ENCODE results near the gene NOTO. TPM values are rescaled to one million over a fixed set of nuclear protein-coding genes. Genes with fewer than 3 reads are reported as not detected.

NOTO gene
- polyA plus RNA-seq, 4 donors: not detected

- Histone ChIP-seq H3K27ac (ENCODE audit: low read depth in 1 of 3, low read length in 2 of 3) (no peak overlapping the region), H3K27me3 (ENCODE audit: control insufficient read depth in 3 of 3, insufficient read depth in 3 of 3, low read length in 3 of 3) (peaks cover 0 to 7% (median 4%) of the 10 kb centered on the region in 3 donors), H3K36me3 (ENCODE audit: control insufficient read depth in 3 of 3, insufficient read depth in 2 of 3, low read depth in 1 of 3, low read length in 3 of 3) (no peaks in the 10 kb centered on the region), H3K4me3 (ENCODE audit: low read depth in 1 of 3, low read length in 3 of 3) (no peak overlapping the region), H3K9me3 (ENCODE audit: control insufficient read depth in 2 of 2, insufficient read depth in 1 of 2, low read depth in 1 of 2, low read length in 1 of 2) (no peaks in the 10 kb centered on the region), H3K4me1 (ENCODE audit: control insufficient read depth in 3 of 3, insufficient read depth in 2 of 3, low read depth in 1 of 3, low read length in 2 of 3) (peaks cover 0 to 5% (median 0%) of the 10 kb centered on the region in 3 donors)
- no peak for DNase-seq
- FAIRE-seq: no peak
- WGBS, 3 donors: 75 to 78% (median 78%) methylated on average over 4 of the region's 4 CpGs
Measured at GRCh38 chr2:73210019-73210418, 7.6 kb downstream of the NOTO start.

GRCh38 chr2:73210696-73211095 is 8.3 kb downstream of the NOTO start:
- no peak overlapping the region for H3K4me3 ChIP-seq (ENCODE audit: low read depth in 1 of 3, low read length in 3 of 3)
- 85 to 89% (median 88%) methylated on average over 6 of the region's 6 CpGs for WGBS, 3 donors
- H3K27ac ChIP-seq (ENCODE audit: low read depth in 1 of 3, low read length in 2 of 3): no peak overlapping the region
- no peak for DNase-seq
- H3K9me3 ChIP-seq (ENCODE audit: control insufficient read depth in 2 of 2, insufficient read depth in 1 of 2, low read depth in 1 of 2, low read length in 1 of 2): no peaks in the 10 kb centered on the region
- H3K27me3 ChIP-seq (ENCODE audit: control insufficient read depth in 3 of 3, insufficient read depth in 3 of 3, low read length in 3 of 3): peaks cover 0 to 4% (median 2%) of the 10 kb centered on the region in 3 donors
- no peak for FAIRE-seq
- peaks cover 0 to 9% (median 3%) of the 10 kb centered on the region in 3 donors for H3K4me1 ChIP-seq (ENCODE audit: control insufficient read depth in 3 of 3, insufficient read depth in 2 of 3, low read depth in 1 of 3, low read length in 2 of 3)
- H3K36me3 ChIP-seq (ENCODE audit: control insufficient read depth in 3 of 3, insufficient read depth in 2 of 3, low read depth in 1 of 3, low read length in 3 of 3): no peaks in the 10 kb centered on the region

DNA sequence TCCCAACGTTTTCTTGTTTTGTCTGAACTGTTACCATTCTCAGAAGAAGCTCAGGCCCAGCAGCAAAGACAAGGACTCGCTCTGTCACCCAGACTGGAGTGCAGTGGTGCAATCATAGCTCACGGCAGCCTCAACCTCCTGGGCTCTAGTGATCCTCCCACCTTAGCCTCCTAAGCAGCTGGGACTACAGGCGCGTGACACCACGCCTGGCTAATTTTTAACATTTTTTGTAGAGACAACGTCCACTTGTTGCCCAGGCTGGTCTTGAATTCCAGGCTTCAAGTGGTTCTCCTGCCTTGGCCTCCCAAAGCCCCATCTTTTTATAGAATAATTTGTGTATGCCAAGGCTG is 9.7 kb downstream of the NOTO start:
- H3K4me3 ChIP-seq (ENCODE audit: low read depth in 1 of 3, low read length in 3 of 3): no peak overlapping the region
- peaks cover 0 to 2% (median 0%) of the 10 kb centered on the region in 3 donors for H3K27me3 ChIP-seq (ENCODE audit: control insufficient read depth in 3 of 3, insufficient read depth in 3 of 3, low read length in 3 of 3)
- H3K36me3 ChIP-seq (ENCODE audit: control insufficient read depth in 3 of 3, insufficient read depth in 2 of 3, low read depth in 1 of 3, low read length in 3 of 3): no peaks in the 10 kb centered on the region
- 70 to 75% (median 72%) methylated on average over 7 of the region's 7 CpGs for WGBS, 3 donors
- no peaks in the 10 kb centered on the region for H3K9me3 ChIP-seq (ENCODE audit: control insufficient read depth in 2 of 2, insufficient read depth in 1 of 2, low read depth in 1 of 2, low read length in 1 of 2)
- H3K27ac ChIP-seq (ENCODE audit: low read depth in 1 of 3, low read length in 2 of 3): no peak overlapping the region
- FAIRE-seq (no peak), DNase-seq (no peak)
- H3K4me1 ChIP-seq (ENCODE audit: control insufficient read depth in 3 of 3, insufficient read depth in 2 of 3, low read depth in 1 of 3, low read length in 2 of 3): peaks cover 0 to 9% (median 3%) of the 10 kb centered on the region in 3 donors

DNA sequence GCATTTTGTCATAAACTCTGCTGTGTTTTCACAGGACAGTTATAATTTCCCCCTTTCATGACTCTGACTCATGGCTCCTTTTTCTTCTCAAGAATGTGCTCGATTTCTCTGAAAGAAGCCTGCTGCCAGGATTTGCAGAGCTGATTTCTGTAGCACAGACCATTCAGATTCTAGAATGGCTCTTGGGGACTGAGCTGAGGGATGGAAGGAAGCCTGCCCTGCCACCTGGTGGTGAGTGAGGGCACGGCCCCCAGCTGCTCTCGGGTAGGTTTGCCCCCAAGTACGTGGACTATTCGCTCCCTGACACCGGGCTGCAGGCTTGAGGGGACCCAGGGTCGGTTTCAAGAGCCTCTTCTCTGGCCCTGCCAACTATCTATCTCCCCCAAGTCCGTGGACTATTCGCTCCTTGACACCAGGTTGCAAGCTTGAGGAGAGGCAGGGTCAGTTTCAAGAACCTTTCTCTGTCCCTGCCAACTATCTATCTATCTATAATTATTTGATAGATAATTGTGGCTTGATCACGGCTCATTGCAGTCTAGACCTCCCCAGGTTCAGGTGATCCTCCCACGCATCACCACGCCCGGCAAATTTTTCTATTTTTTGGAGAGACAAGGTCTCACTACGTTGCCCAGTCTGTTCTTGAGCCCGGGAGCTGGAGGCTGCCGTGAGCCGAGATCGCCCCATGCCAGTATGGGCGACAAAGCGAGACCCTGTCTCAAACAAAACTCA is 10.2 kb downstream of the NOTO start:
- DNase-seq (peak; percentile 65 to 83), FAIRE-seq (no peak)
- Histone ChIP-seq H3K27ac (ENCODE audit: low read depth in 1 of 3, low read length in 2 of 3) (no peak overlapping the region), H3K27me3 (ENCODE audit: control insufficient read depth in 3 of 3, insufficient read depth in 3 of 3, low read length in 3 of 3) (no peaks in the 10 kb centered on the region), H3K4me3 (ENCODE audit: low read depth in 1 of 3, low read length in 3 of 3) (no peak overlapping the region), H3K36me3 (ENCODE audit: control insufficient read depth in 3 of 3, insufficient read depth in 2 of 3, low read depth in 1 of 3, low read length in 3 of 3) (no peaks in the 10 kb centered on the region), H3K9me3 (ENCODE audit: control insufficient read depth in 2 of 2, insufficient read depth in 1 of 2, low read depth in 1 of 2, low read length in 1 of 2) (no peaks in the 10 kb centered on the region), H3K4me1 (ENCODE audit: control insufficient read depth in 3 of 3, insufficient read depth in 2 of 3, low read depth in 1 of 3, low read length in 2 of 3) (peaks cover 0 to 9% (median 3%) of the 10 kb centered on the region in 3 donors)
- 44 to 52% (median 50%) methylated on average over 20 of the region's 20 CpGs for WGBS, 3 donors

DNA sequence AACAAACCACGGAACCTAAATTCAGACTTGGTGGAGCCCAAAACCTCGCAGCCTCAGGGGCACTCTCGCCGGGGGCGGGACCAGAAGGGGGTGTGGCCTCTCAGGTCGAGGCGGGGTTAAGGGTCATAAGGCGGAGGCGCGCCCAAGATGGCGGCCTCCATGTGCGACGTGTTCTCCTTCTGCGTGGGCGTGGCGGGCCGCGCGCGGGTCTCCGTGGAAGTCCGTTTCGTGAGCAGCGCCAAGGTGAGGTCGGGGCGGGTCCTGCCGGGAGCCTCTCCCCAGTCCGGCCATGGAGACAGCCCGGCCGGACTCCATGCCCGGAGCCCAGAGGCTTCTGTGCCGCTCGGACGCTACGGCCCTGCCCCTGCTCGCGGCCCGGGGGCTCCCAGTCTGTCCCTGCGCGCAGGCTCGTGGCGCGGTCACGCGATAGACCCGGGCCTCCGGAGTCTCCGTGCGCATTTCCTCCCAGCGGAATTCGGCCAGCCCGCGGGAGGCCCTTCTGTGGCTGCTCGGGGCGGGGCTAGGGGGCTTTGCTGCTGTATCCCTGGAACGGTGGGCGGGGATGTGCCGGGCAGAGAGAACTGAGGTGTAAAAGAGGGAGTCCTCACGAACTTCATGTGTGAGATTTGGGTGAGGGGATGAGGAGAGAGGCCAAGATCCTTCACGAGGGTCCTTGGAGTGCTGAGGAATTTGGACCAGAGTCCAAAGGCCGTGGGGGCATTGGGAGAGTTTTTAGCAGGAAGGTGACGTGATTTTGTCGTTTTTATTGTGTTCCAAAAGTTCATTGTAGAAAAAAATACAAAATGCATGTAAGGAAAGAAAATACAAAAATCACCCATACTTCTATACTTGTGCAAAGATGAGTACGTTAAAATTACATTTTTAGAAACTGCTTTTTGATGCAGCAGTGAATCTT is 12.0 kb downstream of the NOTO start, which contains the start of gene SMYD5:
Gene SMYD5, plus strand, starts transcription at position 126 of the 916 bp plus-strand sequence. Its CDS starts 22 bp downstream, at position 148.
- Histone ChIP-seq H3K4me1 (ENCODE audit: control insufficient read depth in 3 of 3, insufficient read depth in 2 of 3, low read depth in 1 of 3, low read length in 2 of 3) (peaks cover 0 to 9% (median 3%) of the 10 kb centered on the region in 3 donors), H3K4me3 (ENCODE audit: low read depth in 1 of 3, low read length in 3 of 3) (peak within 1 kb of the TSS; percentile 76 to 79 (median 79)), H3K27ac (ENCODE audit: low read depth in 1 of 3, low read length in 2 of 3) (peak within 1 kb of the TSS in 2 of 3 donors; percentile 24 to 78), H3K36me3 (ENCODE audit: control insufficient read depth in 3 of 3, insufficient read depth in 2 of 3, low read depth in 1 of 3, low read length in 3 of 3) (peaks cover 0 to 12% (median 0%) of the 10 kb centered on the region in 3 donors), H3K27me3 (ENCODE audit: control insufficient read depth in 3 of 3, insufficient read depth in 3 of 3, low read length in 3 of 3) (no peaks in the 10 kb centered on the region), H3K9me3 (ENCODE audit: control insufficient read depth in 2 of 2, insufficient read depth in 1 of 2, low read depth in 1 of 2, low read length in 1 of 2) (no peaks in the 10 kb centered on the region)
- peak; percentile 77 to 88 for DNase-seq
- WGBS, 3 donors: 0 to 1% (median 0%) methylated on average over 47 to 64 of the region's 64 CpGs
- no peak for FAIRE-seq

- DNase-seq: no peak
- Histone ChIP-seq H3K36me3 (ENCODE audit: control insufficient read depth in 3 of 3, insufficient read depth in 2 of 3, low read depth in 1 of 3, low read length in 3 of 3) (peaks cover 0 to 20% (median 4%) of the 10 kb centered on the region in 3 donors), H3K4me3 (ENCODE audit: low read depth in 1 of 3, low read length in 3 of 3) (no peak overlapping the region), H3K9me3 (ENCODE audit: control insufficient read depth in 2 of 2, insufficient read depth in 1 of 2, low read depth in 1 of 2, low read length in 1 of 2) (no peaks in the 10 kb centered on the region), H3K27ac (ENCODE audit: low read depth in 1 of 3, low read length in 2 of 3) (no peak overlapping the region), H3K4me1 (ENCODE audit: control insufficient read depth in 3 of 3, insufficient read depth in 2 of 3, low read depth in 1 of 3, low read length in 2 of 3) (peaks cover 0 to 9% (median 3%) of the 10 kb centered on the region in 3 donors), H3K27me3 (ENCODE audit: control insufficient read depth in 3 of 3, insufficient read depth in 3 of 3, low read length in 3 of 3) (no peaks in the 10 kb centered on the region)
- WGBS, 3 donors: 70 to 74% (median 73%) methylated on average over 4 of the region's 4 CpGs
- FAIRE-seq: no peak
Measured at GRCh38 chr2:73215254-73215653, 12.9 kb downstream of the NOTO start.

- Histone ChIP-seq H3K4me3 (ENCODE audit: low read depth in 1 of 3, low read length in 3 of 3) (no peak overlapping the region), H3K27ac (ENCODE audit: low read depth in 1 of 3, low read length in 2 of 3) (no peak overlapping the region), H3K9me3 (ENCODE audit: control insufficient read depth in 2 of 2, insufficient read depth in 1 of 2, low read depth in 1 of 2, low read length in 1 of 2) (no peaks in the 10 kb centered on the region), H3K36me3 (ENCODE audit: control insufficient read depth in 3 of 3, insufficient read depth in 2 of 3, low read depth in 1 of 3, low read length in 3 of 3) (peaks cover 0 to 37% (median 4%) of the 10 kb centered on the region in 3 donors), H3K4me1 (ENCODE audit: control insufficient read depth in 3 of 3, insufficient read depth in 2 of 3, low read depth in 1 of 3, low read length in 2 of 3) (peaks cover 0 to 9% (median 3%) of the 10 kb centered on the region in 3 donors), H3K27me3 (ENCODE audit: control insufficient read depth in 3 of 3, insufficient read depth in 3 of 3, low read length in 3 of 3) (no peaks in the 10 kb centered on the region)
- FAIRE-seq (no peak), DNase-seq (no peak)
- 93 to 96% (median 95%) methylated on average over 5 of the region's 5 CpGs for WGBS, 3 donors
Measured at GRCh38 chr2:73217160-73217559, 14.8 kb downstream of the NOTO start.

DNA sequence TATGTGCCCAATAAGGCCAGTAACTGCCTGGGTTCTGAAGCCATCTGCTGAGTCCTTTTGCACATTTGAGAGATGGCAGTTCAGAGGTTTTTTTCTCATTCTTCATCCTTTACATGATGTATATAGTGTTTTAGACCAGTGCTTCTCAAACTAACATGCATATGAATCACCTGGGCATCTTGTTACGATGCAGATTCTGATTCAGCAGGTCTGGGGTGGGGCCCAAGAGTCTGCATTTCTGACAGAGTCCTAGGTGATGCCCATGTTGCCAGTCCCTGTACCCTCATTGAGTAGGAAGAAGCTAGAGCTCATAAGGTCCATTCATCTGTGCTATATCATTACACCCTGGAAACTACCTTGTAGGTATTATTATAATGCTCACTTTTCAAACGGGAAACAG is 15.5 kb downstream of the NOTO start:
- 70 to 86% (median 77%) methylated on average over 2 of the region's 2 CpGs for WGBS, 3 donors
- H3K4me1 ChIP-seq (ENCODE audit: control insufficient read depth in 3 of 3, insufficient read depth in 2 of 3, low read depth in 1 of 3, low read length in 2 of 3): peaks cover 0 to 5% (median 3%) of the 10 kb centered on the region in 3 donors
- no peaks in the 10 kb centered on the region for H3K27me3 ChIP-seq (ENCODE audit: control insufficient read depth in 3 of 3, insufficient read depth in 3 of 3, low read length in 3 of 3)
- no peak overlapping the region for H3K4me3 ChIP-seq (ENCODE audit: low read depth in 1 of 3, low read length in 3 of 3)
- peaks cover 0 to 44% (median 4%) of the 10 kb centered on the region in 3 donors for H3K36me3 ChIP-seq (ENCODE audit: control insufficient read depth in 3 of 3, insufficient read depth in 2 of 3, low read depth in 1 of 3, low read length in 3 of 3)
- no peak for FAIRE-seq
- no peaks in the 10 kb centered on the region for H3K9me3 ChIP-seq (ENCODE audit: control insufficient read depth in 2 of 2, insufficient read depth in 1 of 2, low read depth in 1 of 2, low read length in 1 of 2)
- H3K27ac ChIP-seq (ENCODE audit: low read depth in 1 of 3, low read length in 2 of 3): no peak overlapping the region
- DNase-seq: no peak
